HEK293 (cell line): Measurements from ENCODE around the gene TNFRSF14.

Experiments
- GLI2 ChIP-seq: fragments of 450-650 bp; formaldehyde crosslinking; IDR thresholded peaks from 2 replicates; pipeline ENCODE4; 2017; ENCODE audit warnings: missing biosample characterization, missing genetic modification characterization, low read depth, borderline replicate concordance
- HOXC10 ChIP-seq: sonication (generic); formaldehyde crosslinking; IDR thresholded peaks from 2 replicates; pipeline ENCODE4 v1.8.1; 2023; ENCODE audit warnings: mild to moderate bottlenecking, missing genetic modification reagents
- KLF1 ChIP-seq: fragments of 450-650 bp; formaldehyde crosslinking; IDR thresholded peaks from 2 replicates; pipeline ENCODE4 v1.5.1; 2016; ENCODE audit warnings: missing biosample characterization, missing genetic modification characterization
- KLF7 ChIP-seq: fragments of 450-650 bp; formaldehyde crosslinking; IDR thresholded peaks from 2 replicates; pipeline ENCODE4 v1.5.1; 2016; ENCODE audit warnings: missing biosample characterization, missing genetic modification characterization, borderline replicate concordance
- KLF9 ChIP-seq: fragments of 450-650 bp; formaldehyde crosslinking; IDR thresholded peaks from 2 replicates; pipeline ENCODE4 v1.5.1; 2016; ENCODE audit warnings: missing biosample characterization, missing genetic modification characterization, low read depth
- PATZ1 ChIP-seq: fragments of 450-650 bp; formaldehyde crosslinking; IDR thresholded peaks from 2 replicates; pipeline ENCODE4 v1.5.1; 2016; ENCODE audit warnings: missing biosample characterization, missing genetic modification characterization
- PRDM2 ChIP-seq: fragments of 450-650 bp; formaldehyde crosslinking; IDR thresholded peaks from 2 replicates; pipeline ENCODE4 v1.5.1; 2016; ENCODE audit warnings: missing biosample characterization, missing genetic modification characterization, borderline replicate concordance
- SP2 ChIP-seq: fragments of 450-650 bp; formaldehyde crosslinking; IDR thresholded peaks from 2 replicates; pipeline ENCODE4 v1.5.1; 2016; ENCODE audit warnings: missing biosample characterization, missing genetic modification characterization
- SP7 ChIP-seq: fragments of 450-650 bp; formaldehyde crosslinking; IDR thresholded peaks from 2 replicates; pipeline ENCODE4 v1.5.1; 2016; ENCODE audit warnings: missing biosample characterization, missing genetic modification characterization
- TCF7L2 ChIP-seq: IDR thresholded peaks from 2 replicates; pipeline ENCODE4 v1.6.1; 2011; ENCODE audit warnings: low read depth, mild to moderate bottlenecking, inconsistent platforms, low read length, moderate library complexity, borderline replicate concordance
- ZBTB21 ChIP-seq: fragments of 450-650 bp; formaldehyde crosslinking; IDR thresholded peaks from 2 replicates; pipeline ENCODE4 v1.5.1; 2017; ENCODE audit warnings: missing biosample characterization, missing genetic modification characterization
- ZBTB26 ChIP-seq: fragments of 450-650 bp; formaldehyde crosslinking; optimal IDR thresholded peaks from 2 replicates; pipeline ENCODE3; 2016; ENCODE audit warnings: missing biosample characterization, mild to moderate bottlenecking, missing genetic modification characterization
- ZNF114 ChIP-seq: fragments of 450-650 bp; formaldehyde crosslinking; IDR thresholded peaks from 2 replicates; pipeline ENCODE4 v1.5.0; 2017; ENCODE audit warnings: missing biosample characterization, missing genetic modification characterization
- ZNF174 ChIP-seq: fragments of 450-650 bp; formaldehyde crosslinking; IDR thresholded peaks from 2 replicates; pipeline ENCODE4 v1.5.0; 2017; ENCODE audit warnings: missing biosample characterization, mild to moderate bottlenecking, missing genetic modification characterization
- ZNF19 ChIP-seq: fragments of 450-650 bp; formaldehyde crosslinking; IDR thresholded peaks from 2 replicates; pipeline ENCODE4; 2016; ENCODE audit warnings: missing biosample characterization, missing genetic modification characterization, low read depth
- ZNF211 ChIP-seq: fragments of 450-650 bp; formaldehyde crosslinking; IDR thresholded peaks from 2 replicates; pipeline ENCODE4 v1.5.1; 2016; ENCODE audit warnings: low read depth, missing biosample characterization, missing genetic modification characterization
- ZNF354C ChIP-seq: fragments of 450-650 bp; formaldehyde crosslinking; IDR thresholded peaks from 2 replicates; pipeline ENCODE4 v1.5.1; 2016; ENCODE audit warnings: missing biosample characterization, missing genetic modification characterization, low read depth, borderline replicate concordance
- ZNF362 ChIP-seq: fragments of 450-650 bp; formaldehyde crosslinking; IDR thresholded peaks from 2 replicates; pipeline ENCODE4 v1.5.1; 2016; ENCODE audit warnings: missing biosample characterization, missing genetic modification characterization
- ZNF366 ChIP-seq: fragments of 450-650 bp; formaldehyde crosslinking; conservative IDR thresholded peaks from 2 replicates; pipeline ENCODE4 v1.5.1; 2016; ENCODE audit warnings: missing biosample characterization, missing genetic modification characterization
- ZNF426 ChIP-seq: fragments of 450-650 bp; formaldehyde crosslinking; IDR thresholded peaks from 2 replicates; pipeline ENCODE4 v1.5.1; 2017; ENCODE audit warnings: missing biosample characterization, missing genetic modification characterization, mild to moderate bottlenecking, inconsistent platforms, moderate library complexity
- ZNF433 ChIP-seq: fragments of 450-650 bp; formaldehyde crosslinking; IDR thresholded peaks from 2 replicates; pipeline ENCODE4 v1.5.1; 2016; ENCODE audit warnings: missing biosample characterization, missing genetic modification characterization, low read depth
- ZNF530 ChIP-seq: fragments of 450-650 bp; formaldehyde crosslinking; IDR thresholded peaks from 2 replicates; pipeline ENCODE4 v1.5.1; 2016; ENCODE audit warnings: low read depth, missing biosample characterization, missing genetic modification characterization
- ZNF580 ChIP-seq: fragments of 450-650 bp; formaldehyde crosslinking; IDR thresholded peaks from 2 replicates; pipeline ENCODE4 v1.5.1; 2016; ENCODE audit warnings: missing biosample characterization, missing genetic modification characterization
- ZNF654 ChIP-seq: fragments of 450-650 bp; formaldehyde crosslinking; IDR thresholded peaks from 2 replicates; pipeline ENCODE4 v1.5.1; 2016; ENCODE audit warnings: low read depth, missing biosample characterization, missing genetic modification characterization
- ZNF777 ChIP-seq: fragments of 450-650 bp; formaldehyde crosslinking; IDR thresholded peaks from 2 replicates; pipeline ENCODE4 v1.5.1; 2017; ENCODE audit warnings: missing biosample characterization, missing genetic modification characterization, borderline replicate concordance
- ZNF785 ChIP-seq: fragments of 450-650 bp; formaldehyde crosslinking; IDR thresholded peaks from 2 replicates; pipeline ENCODE4 v1.5.1; 2016; ENCODE audit warnings: missing biosample characterization, missing genetic modification characterization
- ZNF837 ChIP-seq: fragments of 450-650 bp; formaldehyde crosslinking; IDR thresholded peaks from 2 replicates; pipeline ENCODE4 v1.5.1; 2016; ENCODE audit warnings: missing biosample characterization, missing genetic modification characterization
- ZSCAN5A ChIP-seq: fragments of 450-650 bp; formaldehyde crosslinking; IDR thresholded peaks from 2 replicates; pipeline ENCODE4 v1.5.1; 2016; ENCODE audit warnings: missing biosample characterization, missing genetic modification characterization

The TNFRSF14 gene

GRCh38 chr1:2586154-2587070 lies 30.2 kb downstream of the TNFRSF14 start, which contains the start of gene PRXL2B (continued):
- TF ChIP-seq KLF7 (tag by site-specific recombination) = no peak
- no peak for TF ChIP-seq ZSCAN5A
- TF ChIP-seq SP2 (tag by site-specific recombination) = peak; percentile 99
- TF ChIP-seq KLF9 (tag by site-specific recombination) = peak; percentile 97
- no peak for TF ChIP-seq ZNF777
- TF ChIP-seq ZNF433 = no peak
- no peak for TF ChIP-seq ZNF837 (tag by site-specific recombination)
- TF ChIP-seq ZNF785 (tag by site-specific recombination) = no peak
- TF ChIP-seq ZNF654 = no peak
- no peak for TF ChIP-seq ZBTB21 (tag by site-specific recombination)
- TF ChIP-seq ZNF530 = no peak
- no peak for TF ChIP-seq ZNF114
- no peak for TF ChIP-seq ZNF19 (tag by site-specific recombination)
- peak; percentile 85 for TF ChIP-seq ZBTB26
- TF ChIP-seq GLI2 (tag by site-specific recombination) = no peak
- peak; percentile 66 for TF ChIP-seq KLF1
- no peak for TF ChIP-seq PRDM2 (tag by site-specific recombination)
- TF ChIP-seq ZNF580 (tag by site-specific recombination) = no peak
- no peak for TF ChIP-seq ZNF426 (tag by site-specific recombination)
- no peak for TF ChIP-seq ZNF362
- no peak for TF ChIP-seq HOXC10 (CRISPR knock-in tag)
- TF ChIP-seq TCF7L2 = no peak
- TF ChIP-seq ZNF211 = no peak
- TF ChIP-seq ZNF366 (tag by site-specific recombination) = no peak
- TF ChIP-seq SP7 (tag by site-specific recombination) = no peak
- no peak for TF ChIP-seq ZNF174 (tag by site-specific recombination)
- no peak for TF ChIP-seq ZNF354C (tag by site-specific recombination)
- peak; percentile 74 for TF ChIP-seq PATZ1
